HUES64 (cell line): ENCODE measurements around the gene CGB1.

Experiments used
- H3K27ac ChIP-seq: 2 replicates; pipeline ENCODE4 v1.7.0; 2013; ENCODE audit warnings: low read depth, low read length, inconsistent platforms
- H3K27me3 ChIP-seq: 2 replicates; pipeline ENCODE4 v1.6.1; 2013; ENCODE audit warnings: mild to moderate bottlenecking, low read length; ENCODE audit not compliant: insufficient read depth
- H3K36me3 ChIP-seq: 2 replicates; pipeline ENCODE4 v1.6.1; 2013; ENCODE audit warnings: mild to moderate bottlenecking, low read length; ENCODE audit not compliant: insufficient read depth
- H3K4me1 ChIP-seq: 2 replicates; pipeline ENCODE4 v1.6.1; 2013; ENCODE audit warnings: mild to moderate bottlenecking, low read length, moderate library complexity; ENCODE audit not compliant: insufficient read depth
- H3K4me3 ChIP-seq: 2 replicates; pipeline ENCODE4 v1.5.1; 2013; ENCODE audit warnings: mild to moderate bottlenecking, low read length, moderate library complexity
- H3K9ac ChIP-seq: 2 replicates; pipeline ENCODE4 v1.6.1; 2013; ENCODE audit warnings: mild to moderate bottlenecking, low read depth, low read length
- H3K9me3 ChIP-seq: 2 replicates; pipeline ENCODE4 v1.6.1; 2013; ENCODE audit warnings: low read depth, low read length; ENCODE audit not compliant: insufficient read depth
- WGBS: fragments of 150-250, 120-280 bp; methylation state at CpG from one replicate; pipeline ENCODE4 v1.1.7; 2013; ENCODE audit warnings: missing lambda C conversion rate; 5-methylcytosine and 5-hydroxymethylcytosine counted together

CGB1 gene

GRCh38 chr19:48990400-48990799 lies 46.3 kb downstream of the CGB1 start:
- Histone ChIP-seq H3K27me3 (no peaks in the 10 kb centered on the region), H3K4me1 (no peaks in the 10 kb centered on the region; the same call in 1 of the 2 replicates), H3K4me3 (no peak overlapping the region), H3K9ac (no peak overlapping the region; the same call in 1 of the 2 replicates), H3K27ac (no peak overlapping the region), H3K36me3 (peaks cover 38% of the 10 kb centered on the region), H3K9me3 (no peaks in the 10 kb centered on the region)
- 77% methylated on average over 4 of the region's 4 CpGs for WGBS

GRCh38 chr19:48989701-48990291 lies 46.9 kb downstream of the CGB1 start:
- Histone ChIP-seq H3K27me3 (no peaks in the 10 kb centered on the region), H3K4me3 (no peak overlapping the region), H3K9ac (no peak overlapping the region), H3K36me3 (peaks cover 44% of the 10 kb centered on the region), H3K27ac (no peak overlapping the region), H3K4me1 (no peaks in the 10 kb centered on the region; the same call in 1 of the 2 replicates), H3K9me3 (no peaks in the 10 kb centered on the region)
- 93% methylated on average over 17 of the region's 17 CpGs for WGBS

- WGBS, result 95% methylated on average over 9 of the region's 9 CpGs
- H3K36me3 ChIP-seq, result peaks cover 48% of the 10 kb centered on the region
- no peak overlapping the region for H3K27ac ChIP-seq
- no peaks in the 10 kb centered on the region for H3K9me3 ChIP-seq
- no peak overlapping the region for H3K9ac ChIP-seq
- no peaks in the 10 kb centered on the region for H3K27me3 ChIP-seq
- H3K4me3 ChIP-seq, result no peak overlapping the region
- no peaks in the 10 kb centered on the region; the same call in 1 of the 2 replicates for H3K4me1 ChIP-seq
These were observed 47.8 kb downstream of the CGB1 start for GRCh38 chr19:48988860-48989259.

DNA sequence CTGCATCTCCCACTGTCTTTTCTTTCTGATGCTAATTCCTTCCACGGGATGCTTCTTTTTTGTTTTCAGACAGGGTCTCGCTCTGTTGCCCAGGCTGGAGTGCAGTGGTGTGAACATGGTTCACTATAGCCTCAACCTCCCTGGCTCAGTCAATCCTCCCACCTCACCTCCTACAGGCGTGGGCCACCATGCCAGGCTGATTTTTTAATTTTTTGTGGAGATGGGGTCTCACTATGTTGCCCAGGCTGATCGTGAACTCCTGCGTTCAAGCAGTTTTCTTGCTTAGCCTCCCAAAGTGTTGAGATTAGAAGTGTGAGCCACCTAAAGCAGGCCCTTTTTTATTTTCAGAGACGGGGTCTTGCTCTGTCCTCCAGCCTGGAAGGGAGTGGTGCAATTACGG lies 48.4 kb downstream of the CGB1 start:
- H3K9me3 ChIP-seq, result no peaks in the 10 kb centered on the region
- no peaks in the 10 kb centered on the region; the same call in 1 of the 2 replicates for H3K4me1 ChIP-seq
- H3K36me3 ChIP-seq, result peaks cover 48% of the 10 kb centered on the region
- no peaks in the 10 kb centered on the region for H3K27me3 ChIP-seq
- H3K9ac ChIP-seq, result no peak overlapping the region
- H3K4me3 ChIP-seq, result no peak overlapping the region
- 98% methylated on average over 7 of the region's 7 CpGs for WGBS
- H3K27ac ChIP-seq, result no peak overlapping the region

- H3K4me3 ChIP-seq, result no peak overlapping the region
- no peak overlapping the region for H3K27ac ChIP-seq
- H3K9me3 ChIP-seq, result no peaks in the 10 kb centered on the region
- peaks cover 48% of the 10 kb centered on the region for H3K36me3 ChIP-seq
- 90% methylated on average over 7 of the region's 7 CpGs for WGBS
- H3K27me3 ChIP-seq, result no peaks in the 10 kb centered on the region
- H3K4me1 ChIP-seq, result no peaks in the 10 kb centered on the region; the same call in 1 of the 2 replicates
- H3K9ac ChIP-seq, result no peak overlapping the region
These were observed 49.4 kb downstream of the CGB1 start for GRCh38 chr19:48987323-48987722.

DNA sequence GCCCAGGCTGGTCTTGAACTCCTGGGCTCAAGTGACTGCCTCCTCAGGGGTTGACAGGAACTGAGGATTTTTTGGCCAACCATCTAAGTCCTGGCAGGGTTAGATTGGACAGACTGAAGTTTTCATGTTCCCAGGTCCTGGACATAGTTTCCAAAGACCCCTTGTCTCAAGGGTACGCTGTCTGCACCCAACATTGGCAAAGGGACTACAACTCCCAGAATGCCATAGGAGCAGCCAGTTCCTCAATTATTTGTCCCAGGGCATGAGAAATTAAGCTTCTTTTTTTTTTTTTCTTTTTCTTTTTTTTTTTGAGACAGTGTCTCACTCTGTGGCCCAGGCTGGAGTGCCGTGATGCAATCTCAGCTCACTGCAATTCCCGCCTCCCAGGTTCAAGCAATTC lies 50.5 kb downstream of the CGB1 start:
- H3K36me3 ChIP-seq, result peaks cover 58% of the 10 kb centered on the region
- no peaks in the 10 kb centered on the region for H3K9me3 ChIP-seq
- no peaks in the 10 kb centered on the region for H3K4me1 ChIP-seq
- no peak overlapping the region for H3K9ac ChIP-seq
- no peak overlapping the region for H3K4me3 ChIP-seq
- WGBS, result 98% methylated on average over 3 of the region's 3 CpGs
- no peak overlapping the region for H3K27ac ChIP-seq
- no peaks in the 10 kb centered on the region for H3K27me3 ChIP-seq

GRCh38 chr19:48985711-48986110 lies 51.0 kb downstream of the CGB1 start:
- Histone ChIP-seq H3K9ac (no peak overlapping the region), H3K27ac (no peak overlapping the region), H3K9me3 (no peaks in the 10 kb centered on the region), H3K4me1 (no peaks in the 10 kb centered on the region), H3K4me3 (no peak overlapping the region), H3K27me3 (no peaks in the 10 kb centered on the region), H3K36me3 (peaks cover 54% of the 10 kb centered on the region)
- WGBS, result 96% methylated on average over 13 of the region's 13 CpGs
